Activated T-cell treated with anti-CD3 and anti-CD28 coated beads, Interleukin-2, amount 50 U/mL, for 72 hours (primary cell): Measurements from ENCODE around the gene NPAS3. TPM values are rescaled to one million over a fixed set of nuclear protein-coding genes. Genes with fewer than 3 reads are reported as not detected.

Experiments used
- ATAC-seq, 2 donors: fragments of 150-1000 bp; cut with Tn5 transposase; replicated peaks in 1 of 2; 2 replicates each; pipeline ENCODE4 v1.10.0; 2021; ENCODE audit warnings: moderate library complexity in 2 of 2, mild to moderate bottlenecking in 1 of 2
- DNase-seq, 2 donors: peaks; one replicate each; pipeline ENCODE4 v3.0.0; 2021 to 2022; ENCODE audit warnings: mixed read lengths in 1 of 2
- H3K27ac Mint-ChIP-seq: one replicate; pipeline ENCODE4 v1.8.0; 2022; ENCODE audit warnings: mild to moderate bottlenecking, moderate library complexity, mixed read lengths
- H3K27me3 Mint-ChIP-seq: one replicate; pipeline ENCODE4 v1.8.0; 2022; ENCODE audit warnings: low read depth, mixed read lengths
- H3K36me3 Mint-ChIP-seq, 2 donors: one replicate each; pipeline ENCODE4 v1.8.0; 2022; ENCODE audit warnings: mixed read lengths in 2 of 2, mild to moderate bottlenecking in 1 of 2; ENCODE audit not compliant: insufficient read depth in 2 of 2
- H3K4me1 Mint-ChIP-seq: one replicate; pipeline ENCODE4 v1.8.0; 2022; ENCODE audit warnings: low read depth, mixed read lengths
- H3K4me3 Mint-ChIP-seq, 2 donors: one replicate each; pipeline ENCODE4 v1.8.0; 2022; ENCODE audit warnings: mild to moderate bottlenecking in 2 of 2, mixed read lengths in 2 of 2, moderate library complexity in 2 of 2
- H3K9me3 Mint-ChIP-seq, 2 donors: one replicate each; pipeline ENCODE4 v1.8.0; 2022; ENCODE audit warnings: mixed read lengths in 2 of 2
- total RNA-seq, 2 donors: library from RNA; stranded (reverse); gene quantifications; one replicate each; pipeline ENCODE4 v1.2.3, GENCODE V29; 2022

Gene NPAS3
- total RNA-seq, 2 donors from 2014 or later = not detected

DNA sequence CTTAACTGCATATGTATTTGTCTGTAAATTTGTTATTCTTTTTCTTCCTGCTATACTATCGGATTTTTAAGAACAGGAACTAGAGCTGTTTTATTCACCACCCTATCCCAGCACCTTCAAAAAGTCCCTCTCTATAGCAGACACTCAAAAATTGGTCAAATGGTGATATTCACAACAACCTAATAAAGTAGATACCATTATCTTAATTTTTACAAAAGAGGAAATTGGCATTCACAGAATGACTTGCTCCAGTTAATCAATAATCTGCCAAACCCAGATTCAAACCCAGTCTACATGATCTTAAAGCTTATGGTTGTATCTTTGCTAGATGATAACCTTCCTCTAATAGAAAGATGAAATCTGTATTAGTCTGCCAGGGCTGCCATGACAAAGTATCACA is 585.6 kb downstream of the NPAS3 start:
- no peaks in the 10 kb centered on the region for H3K27me3 Mint-ChIP-seq
- H3K9me3 Mint-ChIP-seq = peaks cover 2 to 3% of the 10 kb centered on the region in 2 donors
- H3K27ac Mint-ChIP-seq = no peak overlapping the region
- H3K4me1 Mint-ChIP-seq = no peaks in the 10 kb centered on the region
- no peak overlapping the region for H3K4me3 Mint-ChIP-seq
- DNase-seq = no peak
- ATAC-seq = no peak
- H3K36me3 Mint-ChIP-seq = no peaks in the 10 kb centered on the region

DNA sequence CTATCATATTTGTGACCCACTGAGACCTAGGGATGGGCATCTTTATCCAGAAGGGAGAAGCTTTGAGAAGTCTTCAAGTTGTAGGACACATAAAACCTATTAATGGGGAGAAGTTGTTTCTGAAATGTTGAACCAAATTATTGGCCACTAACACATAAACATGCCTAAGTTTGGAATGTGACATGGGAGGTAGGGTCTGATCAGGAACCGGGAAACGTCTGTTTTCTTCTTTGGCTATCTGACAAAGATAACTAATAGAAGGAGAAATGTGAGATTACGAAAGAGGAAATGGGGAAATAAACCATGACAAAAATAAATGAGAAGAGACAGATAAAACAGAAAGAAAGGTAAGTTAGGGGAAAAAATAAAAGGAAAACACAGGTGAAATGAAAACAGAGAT is 586.9 kb downstream of the NPAS3 start:
- H3K4me3 Mint-ChIP-seq = no peak overlapping the region
- H3K36me3 Mint-ChIP-seq = no peaks in the 10 kb centered on the region
- no peaks in the 10 kb centered on the region for H3K4me1 Mint-ChIP-seq
- ATAC-seq = no peak
- H3K9me3 Mint-ChIP-seq = peaks cover 2 to 3% of the 10 kb centered on the region in 2 donors
- no peak for DNase-seq
- no peaks in the 10 kb centered on the region for H3K27me3 Mint-ChIP-seq
- no peak overlapping the region for H3K27ac Mint-ChIP-seq

DNA sequence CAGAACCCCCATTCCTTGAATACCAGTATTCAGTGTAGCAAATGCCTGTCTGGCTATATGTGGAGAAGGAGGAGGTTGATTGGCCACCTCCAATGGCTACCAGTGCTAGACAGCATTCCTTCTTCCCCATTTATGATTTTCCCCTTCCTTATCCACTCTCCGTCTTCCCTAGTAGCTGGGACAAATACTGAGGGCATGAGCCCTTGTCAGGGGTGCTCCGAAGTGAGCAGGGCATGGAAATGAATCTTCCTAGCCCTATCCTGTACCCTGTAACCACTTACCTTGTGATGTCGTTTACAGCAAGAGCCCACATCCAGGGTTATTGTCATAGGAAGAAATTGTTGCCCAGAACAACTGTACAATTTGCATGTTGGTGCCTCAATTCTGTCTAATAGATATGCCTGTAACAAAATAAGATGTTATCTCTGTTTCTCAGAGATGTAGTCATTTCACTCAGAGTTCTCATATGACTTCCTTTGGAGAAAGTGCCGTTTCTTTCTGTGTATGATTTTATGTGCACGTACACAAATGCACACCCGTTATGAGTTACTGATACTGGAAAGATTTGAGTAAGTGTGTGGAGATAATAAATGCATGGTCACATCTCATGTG is 588.5 kb downstream of the NPAS3 start:
- ATAC-seq = no peak
- no peaks in the 10 kb centered on the region for H3K36me3 Mint-ChIP-seq
- no peaks in the 10 kb centered on the region for H3K4me1 Mint-ChIP-seq
- H3K27me3 Mint-ChIP-seq = no peaks in the 10 kb centered on the region
- no peak for DNase-seq
- H3K4me3 Mint-ChIP-seq = no peak overlapping the region
- no peak overlapping the region for H3K27ac Mint-ChIP-seq
- H3K9me3 Mint-ChIP-seq = peaks cover 2 to 3% of the 10 kb centered on the region in 2 donors

DNA sequence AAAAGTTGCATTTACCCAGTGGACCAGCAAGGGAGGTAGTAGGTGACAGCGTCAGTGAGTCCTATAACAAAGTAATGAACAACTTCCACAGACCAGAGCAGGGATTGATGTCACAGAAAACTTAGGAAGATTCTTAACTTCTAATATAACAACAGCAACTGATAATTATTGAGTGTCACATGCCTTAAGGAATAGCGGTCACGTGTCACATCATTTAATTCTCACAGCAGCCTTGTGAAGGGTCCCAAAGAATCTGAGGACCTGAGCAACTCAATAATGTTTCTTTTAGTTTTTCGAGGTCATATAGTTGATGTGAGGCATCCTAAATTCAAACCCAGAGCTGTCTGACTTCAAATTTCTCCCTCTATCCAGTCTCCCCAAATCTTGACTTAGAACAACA is 590.0 kb downstream of the NPAS3 start:
- H3K4me1 Mint-ChIP-seq = no peaks in the 10 kb centered on the region
- H3K9me3 Mint-ChIP-seq = peaks cover 0 to 3% of the 10 kb centered on the region in 2 donors
- no peaks in the 10 kb centered on the region for H3K27me3 Mint-ChIP-seq
- H3K4me3 Mint-ChIP-seq = no peak overlapping the region
- no peak for ATAC-seq
- no peaks in the 10 kb centered on the region for H3K36me3 Mint-ChIP-seq
- no peak for DNase-seq
- H3K27ac Mint-ChIP-seq = no peak overlapping the region

DNA sequence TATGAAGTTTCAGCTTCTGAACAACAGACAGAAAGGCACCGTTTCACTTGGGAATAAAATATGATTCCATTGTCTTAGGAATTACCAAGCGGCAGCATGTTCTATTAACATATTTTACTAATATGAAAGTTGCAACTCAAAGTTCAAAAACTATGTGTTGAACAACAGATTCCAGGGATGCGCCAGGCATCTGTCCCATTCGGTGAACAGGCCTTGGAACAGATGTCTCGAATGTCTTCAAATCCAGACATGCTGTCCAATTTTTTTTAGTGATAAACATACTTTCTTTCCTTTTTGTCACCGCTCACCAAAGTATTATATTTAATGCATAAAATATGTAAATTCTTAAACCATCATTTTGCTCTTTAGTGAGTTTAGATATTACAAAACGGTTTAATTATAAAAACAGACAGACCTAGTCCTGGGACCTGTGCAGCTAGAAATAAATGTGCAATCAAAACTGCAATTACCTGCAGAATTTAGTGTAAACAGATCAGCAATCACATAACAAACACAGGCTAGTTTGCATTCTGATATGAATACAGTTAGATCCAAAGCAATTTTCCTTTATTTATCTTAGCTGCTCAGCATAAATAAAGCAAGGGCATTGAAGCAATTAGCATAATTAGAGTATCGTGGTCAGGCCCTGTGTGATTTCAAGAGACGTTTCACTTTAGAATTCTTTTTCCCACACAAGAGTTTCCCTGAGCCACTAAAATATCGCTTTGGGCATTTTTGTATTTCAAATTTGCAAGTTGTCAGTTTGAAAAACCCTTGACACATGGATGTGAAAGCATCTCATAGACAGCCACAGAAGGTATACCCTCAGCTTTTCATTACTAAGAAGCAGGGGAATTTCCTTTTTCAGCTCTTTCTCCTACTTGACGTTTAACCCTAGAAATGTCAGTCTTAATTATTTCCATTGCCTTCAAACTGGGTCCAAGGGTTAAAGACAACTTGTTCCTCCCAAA is 591.4 kb downstream of the NPAS3 start:
- Mint-ChIP-seq H3K27ac (no peak overlapping the region), H3K4me3 (no peak overlapping the region), H3K4me1 (no peaks in the 10 kb centered on the region), H3K36me3 (no peaks in the 10 kb centered on the region), H3K9me3 (peaks cover 0 to 3% of the 10 kb centered on the region in 2 donors), H3K27me3 (no peaks in the 10 kb centered on the region)
- no peak for DNase-seq
- no peak for ATAC-seq

DNA sequence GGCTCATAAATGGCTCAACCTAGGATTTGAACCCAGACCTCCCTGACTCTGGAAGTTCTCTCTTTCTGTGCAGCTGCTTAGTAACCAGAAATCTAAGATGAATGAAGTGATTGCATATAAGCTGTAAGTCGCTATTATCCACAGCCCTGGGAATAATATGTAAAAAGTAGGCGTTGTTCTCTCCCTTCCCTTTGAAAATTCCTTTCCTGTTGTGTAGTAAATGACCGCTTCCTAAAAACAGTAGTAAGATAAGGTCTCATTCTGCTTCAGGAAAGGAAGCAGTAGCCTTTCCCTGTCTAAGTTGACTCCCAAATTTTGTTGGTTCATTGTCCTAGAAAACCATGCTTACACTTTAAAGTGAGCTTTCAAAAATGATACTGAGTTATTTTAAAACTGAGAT is 593.9 kb downstream of the NPAS3 start:
- no peaks in the 10 kb centered on the region for H3K36me3 Mint-ChIP-seq
- H3K4me1 Mint-ChIP-seq = no peaks in the 10 kb centered on the region
- no peaks in the 10 kb centered on the region for H3K27me3 Mint-ChIP-seq
- H3K9me3 Mint-ChIP-seq = peaks cover 0 to 3% of the 10 kb centered on the region in 2 donors
- ATAC-seq (no peak), DNase-seq (no peak)
- no peak overlapping the region for H3K27ac Mint-ChIP-seq
- no peak overlapping the region for H3K4me3 Mint-ChIP-seq

DNA sequence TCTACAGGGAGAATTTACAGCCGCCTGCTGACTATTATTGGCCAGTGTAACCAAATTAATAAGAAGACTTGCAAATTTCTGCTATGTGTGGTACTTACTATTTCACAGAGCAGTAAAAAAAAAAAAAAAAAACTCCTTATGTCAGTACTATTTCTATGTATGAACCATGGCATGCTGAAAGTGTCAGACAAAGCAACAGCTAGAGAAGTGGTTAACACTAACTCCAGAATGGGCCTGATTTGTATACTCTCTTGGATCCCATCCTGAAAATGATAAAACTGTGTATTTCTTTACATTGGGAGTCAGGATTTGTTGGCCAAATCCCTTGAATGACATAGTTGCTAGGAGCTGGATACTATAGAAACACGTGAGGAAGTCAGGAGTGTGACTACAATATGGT is 595.4 kb downstream of the NPAS3 start:
- H3K4me1 Mint-ChIP-seq = no peaks in the 10 kb centered on the region
- H3K9me3 Mint-ChIP-seq = no peaks in the 10 kb centered on the region
- no peaks in the 10 kb centered on the region for H3K27me3 Mint-ChIP-seq
- DNase-seq (no peak), ATAC-seq (no peak)
- H3K4me3 Mint-ChIP-seq = no peak overlapping the region
- no peaks in the 10 kb centered on the region for H3K36me3 Mint-ChIP-seq
- no peak overlapping the region for H3K27ac Mint-ChIP-seq

DNA sequence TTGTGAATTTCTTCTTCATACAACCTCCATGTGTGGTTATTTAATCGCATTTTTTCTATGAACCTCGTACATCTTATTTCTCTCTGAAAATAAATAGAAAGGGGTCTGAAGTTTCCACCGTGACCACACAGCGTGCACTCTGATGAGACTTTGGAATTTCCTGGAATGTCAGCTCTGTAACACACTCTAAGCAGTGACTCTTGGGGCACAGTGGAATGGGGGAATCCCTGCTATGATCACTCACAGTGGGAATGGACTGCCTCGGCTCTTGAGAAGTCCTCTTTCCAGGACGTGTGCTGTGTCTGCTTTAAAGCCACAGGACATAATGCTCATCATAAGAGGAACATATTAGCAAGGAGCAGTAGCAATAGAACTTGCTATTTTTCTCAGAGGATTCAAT is 596.0 kb downstream of the NPAS3 start:
- Mint-ChIP-seq H3K9me3 (no peaks in the 10 kb centered on the region), H3K27ac (no peak overlapping the region), H3K4me1 (no peaks in the 10 kb centered on the region), H3K36me3 (no peaks in the 10 kb centered on the region), H3K27me3 (no peaks in the 10 kb centered on the region), H3K4me3 (no peak overlapping the region)
- DNase-seq (no peak), ATAC-seq (no peak)

DNA sequence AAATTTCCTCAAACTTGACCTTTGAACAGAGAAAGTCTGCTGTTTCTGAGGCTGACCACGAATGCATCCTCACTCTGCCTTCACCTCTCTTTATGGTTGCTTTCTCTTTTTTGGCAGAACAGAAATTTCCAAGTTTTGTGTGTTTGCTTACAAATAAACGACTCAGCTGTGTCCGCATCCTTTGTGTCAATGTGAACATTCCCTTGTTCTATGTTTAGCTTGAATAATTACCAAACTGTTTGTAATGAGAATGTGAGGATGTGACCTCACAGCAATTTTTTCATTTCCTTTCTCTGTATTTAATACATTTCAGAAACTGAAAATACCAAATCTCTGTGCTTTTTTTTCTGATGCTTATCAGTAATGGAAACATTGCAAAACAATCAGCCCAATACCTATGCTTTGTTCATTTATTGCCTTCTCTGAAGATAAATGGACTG is 601.3 kb downstream of the NPAS3 start:
- ATAC-seq (no peak), DNase-seq (no peak)
- no peaks in the 10 kb centered on the region for H3K36me3 Mint-ChIP-seq
- no peaks in the 10 kb centered on the region for H3K27me3 Mint-ChIP-seq
- no peak overlapping the region for H3K27ac Mint-ChIP-seq
- no peaks in the 10 kb centered on the region for H3K4me1 Mint-ChIP-seq
- no peaks in the 10 kb centered on the region for H3K9me3 Mint-ChIP-seq
- no peak overlapping the region for H3K4me3 Mint-ChIP-seq

DNA sequence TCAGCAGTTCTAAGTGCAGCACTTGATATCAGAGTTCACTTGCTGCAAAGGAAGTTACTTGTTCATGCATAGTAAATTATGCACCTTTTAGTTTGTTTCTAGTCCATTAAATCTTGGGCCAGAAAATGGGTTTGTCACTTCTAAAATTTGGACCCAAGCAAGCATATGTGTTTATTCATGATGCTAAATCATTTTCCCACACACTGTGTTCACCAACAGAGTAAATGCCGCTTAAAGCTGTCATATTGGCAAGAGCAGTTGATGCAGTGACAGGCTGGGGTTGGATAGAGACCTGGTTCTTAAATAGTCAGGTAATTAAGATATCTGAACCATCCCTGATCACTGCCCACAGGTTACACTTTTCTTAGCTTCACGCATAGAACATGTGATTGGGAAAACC is 602.5 kb downstream of the NPAS3 start:
- Mint-ChIP-seq H3K4me3 (no peak overlapping the region), H3K27me3 (no peaks in the 10 kb centered on the region)
- no peak for DNase-seq

DNA sequence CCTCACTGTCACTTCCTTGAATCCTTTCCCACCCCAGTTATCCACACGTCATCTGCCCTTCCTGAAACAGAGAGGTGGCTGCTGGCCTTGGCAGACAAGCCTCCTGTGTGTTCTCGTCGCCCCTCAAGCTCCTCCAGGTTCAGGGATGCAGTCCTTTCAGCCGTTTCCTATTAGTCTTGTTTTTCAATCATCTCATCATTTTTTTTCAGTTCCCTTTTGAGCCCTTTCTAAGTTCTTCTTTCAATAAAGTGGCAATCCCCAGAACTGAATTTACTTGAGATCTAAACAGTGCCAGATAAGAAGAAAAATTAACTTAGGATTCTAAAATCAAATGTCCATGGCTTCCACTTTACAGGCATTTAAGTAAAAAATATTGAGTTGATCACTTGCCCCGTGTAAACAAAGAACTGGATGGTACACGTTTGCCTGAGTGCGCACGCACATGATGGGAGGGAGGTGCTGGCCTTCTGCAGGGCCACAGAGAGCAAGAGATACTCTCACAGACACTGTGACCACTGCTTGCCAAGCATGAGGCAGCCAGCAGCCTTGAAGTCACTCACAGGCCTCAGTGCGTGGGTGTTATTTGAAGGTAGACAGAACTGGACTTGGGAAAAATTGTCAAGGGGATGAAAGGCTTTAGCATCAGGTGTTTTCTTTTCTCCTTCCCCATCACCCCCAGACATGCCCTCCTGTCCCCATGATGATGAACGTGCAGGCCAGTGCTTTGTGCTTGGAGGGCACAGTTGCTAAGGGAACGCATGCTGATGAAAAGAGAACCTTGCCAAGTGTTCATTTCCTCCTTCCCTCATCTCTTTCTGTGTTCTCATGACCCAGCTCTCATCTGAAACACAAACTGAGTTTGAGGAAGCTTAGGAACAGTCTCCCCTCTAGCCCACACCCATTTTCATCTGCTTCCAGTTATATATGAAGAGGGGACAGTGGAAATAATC is 603.9 kb downstream of the NPAS3 start:
- H3K27me3 Mint-ChIP-seq = no peaks in the 10 kb centered on the region
- H3K4me1 Mint-ChIP-seq = no peaks in the 10 kb centered on the region
- DNase-seq (no peak), ATAC-seq (no peak)
- no peak overlapping the region for H3K4me3 Mint-ChIP-seq
- no peaks in the 10 kb centered on the region for H3K36me3 Mint-ChIP-seq
- H3K27ac Mint-ChIP-seq = no peak overlapping the region
- H3K9me3 Mint-ChIP-seq = no peaks in the 10 kb centered on the region

More for the DNA sequence above, 602.5 kb downstream of the NPAS3 start:
- ATAC-seq = no peak
- H3K9me3 Mint-ChIP-seq = no peaks in the 10 kb centered on the region
- H3K4me1 Mint-ChIP-seq = no peaks in the 10 kb centered on the region
- no peaks in the 10 kb centered on the region for H3K36me3 Mint-ChIP-seq
- no peak overlapping the region for H3K27ac Mint-ChIP-seq

DNA sequence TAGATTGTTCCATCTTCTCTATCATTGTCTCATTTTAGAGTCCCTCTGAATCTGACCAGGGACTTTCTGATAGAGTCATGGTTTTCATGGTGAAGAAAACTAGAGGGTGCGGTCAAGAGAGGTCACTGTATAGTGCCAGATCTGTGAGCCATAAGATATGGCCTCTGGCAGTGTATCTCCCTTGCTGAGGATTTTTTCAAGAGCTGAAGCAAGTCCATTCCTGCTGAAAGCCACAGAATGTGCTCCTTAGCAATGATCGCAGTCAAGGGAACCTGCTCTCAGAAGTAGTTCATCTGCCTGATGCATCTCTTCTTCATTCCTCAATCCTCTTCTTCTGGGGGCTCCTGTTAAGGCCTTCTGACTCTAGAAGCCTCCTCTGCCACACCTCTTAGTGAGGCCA is 607.0 kb downstream of the NPAS3 start:
- no peaks in the 10 kb centered on the region for H3K36me3 Mint-ChIP-seq
- DNase-seq (no peak), ATAC-seq (no peak)
- no peaks in the 10 kb centered on the region for H3K27me3 Mint-ChIP-seq
- no peak overlapping the region for H3K4me3 Mint-ChIP-seq
- no peak overlapping the region for H3K27ac Mint-ChIP-seq
- H3K9me3 Mint-ChIP-seq = no peaks in the 10 kb centered on the region
- H3K4me1 Mint-ChIP-seq = no peaks in the 10 kb centered on the region

DNA sequence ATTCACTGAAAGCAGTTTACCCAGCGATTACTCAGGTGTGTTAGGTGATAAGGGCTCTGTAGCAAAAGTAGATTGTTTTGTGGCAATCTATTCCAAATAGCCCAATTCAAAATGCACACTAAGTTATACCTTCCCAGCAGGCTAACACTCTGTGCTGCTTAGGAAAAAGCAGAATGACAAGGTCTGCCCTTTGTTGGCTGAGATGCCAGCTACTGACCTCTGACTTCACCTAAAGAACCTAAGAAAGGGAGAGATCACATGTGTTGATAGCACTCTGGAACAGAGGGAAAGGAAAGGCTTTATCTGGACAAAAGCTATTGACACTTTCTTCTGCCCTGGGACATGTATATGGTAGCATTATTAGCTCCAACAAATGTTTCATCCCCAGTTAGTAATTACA is 609.9 kb downstream of the NPAS3 start:
- DNase-seq = no peak
- Mint-ChIP-seq H3K27ac (no peak overlapping the region), H3K4me1 (no peaks in the 10 kb centered on the region), H3K27me3 (no peaks in the 10 kb centered on the region), H3K4me3 (no peak overlapping the region), H3K36me3 (no peaks in the 10 kb centered on the region), H3K9me3 (no peaks in the 10 kb centered on the region)
- no peak for ATAC-seq
